Natural killer cell (primary cell): ENCODE data around the gene CAPNS2. TPM values are rescaled to one million over a fixed set of nuclear protein-coding genes. Genes with fewer than 3 reads are reported as not detected.
"Not testable (repeated sequence)": the region's sequence is repeated elsewhere in the genome, so short reads cannot be mapped to it uniquely, and the experiment has no call there.

ENCODE experiments used
- ATAC-seq, 3 donors: fragments of 150-1000 bp in 2 of 3; fragments of 200-7000 bp in 1 of 3; cut with Tn5 transposase; 1 replicate in 1 of 3; 2 replicates in 2 of 3; pipeline ENCODE4 v1.10.0; 2021; ENCODE audit warnings: mild to moderate bottlenecking in 2 of 3, moderate library complexity in 2 of 3
- DNase-seq, 2 donors: peaks; one replicate each; pipeline versions ENCODE4 v3.0.0 to v3.0.0-alpha.2; 2013 to 2021; ENCODE audit warnings: mixed read lengths in 1 of 2
- H3K27ac ChIP-seq: one replicate; pipeline ENCODE4 v1.5.1; 2013; ENCODE audit warnings: mild to moderate bottlenecking, low read length
- H3K27me3 ChIP-seq: one replicate; pipeline ENCODE4 v1.6.1; 2013; ENCODE audit warnings: low read length; ENCODE audit not compliant: control insufficient read depth, insufficient read depth
- H3K36me3 ChIP-seq: one replicate; pipeline ENCODE4 v1.6.1; 2013; ENCODE audit warnings: low read length; ENCODE audit not compliant: control insufficient read depth, insufficient read depth
- H3K4me1 ChIP-seq: one replicate; pipeline ENCODE4 v1.6.1; 2013; ENCODE audit warnings: low read length; ENCODE audit not compliant: control insufficient read depth, insufficient read depth
- H3K4me3 ChIP-seq: one replicate; pipeline ENCODE4 v1.5.1; 2013; ENCODE audit warnings: low read length
- H3K9me3 ChIP-seq: one replicate; pipeline ENCODE4 v1.6.1; 2013; ENCODE audit warnings: low read length; ENCODE audit not compliant: control insufficient read depth, insufficient read depth
- H3K27ac Mint-ChIP-seq, 2 donors: one replicate each; pipeline ENCODE4 v1.8.0; 2022; ENCODE audit warnings: mild to moderate bottlenecking in 2 of 2, mixed read lengths in 2 of 2, moderate library complexity in 1 of 2
- H3K27me3 Mint-ChIP-seq, 2 donors: one replicate each; pipeline ENCODE4 v1.8.0; 2022; ENCODE audit warnings: low read depth in 2 of 2, mixed read lengths in 2 of 2
- H3K36me3 Mint-ChIP-seq: one replicate; pipeline ENCODE4 v1.8.0; 2022; ENCODE audit warnings: mixed read lengths
- H3K4me1 Mint-ChIP-seq, 2 donors: one replicate each; pipeline ENCODE4 v1.8.0; 2022; ENCODE audit warnings: mixed read lengths in 2 of 2
- H3K4me3 Mint-ChIP-seq: one replicate; pipeline ENCODE4 v1.8.0; 2022; ENCODE audit warnings: mild to moderate bottlenecking, moderate library complexity, mixed read lengths
- H3K9me3 Mint-ChIP-seq, 2 donors: one replicate each; pipeline ENCODE4 v1.8.0; 2022; ENCODE audit warnings: mixed read lengths in 2 of 2
- CTCF ChIP-seq: fragments of 200-600 bp; IDR thresholded peaks from one replicate; pipeline ENCODE4 v1.8.0; 2022; ENCODE audit warnings: antibody characterized with exemption
- WGBS: methylation state at CpG from one replicate; pipeline ENCODE4 v1.1.7; 2013; ENCODE audit warnings: missing lambda C conversion rate; ENCODE audit not compliant: insufficient coverage; 5-methylcytosine and 5-hydroxymethylcytosine counted together
- intact Hi-C: fragments of 100-400 bp; cut with micrococcal nuclease; formaldehyde crosslinking; loops from one replicate; pipeline ENCODE4 v1.14.2; 2022
- total RNA-seq, 4 donors: library from RNA; stranded (reverse); fragments of 120-200 nt in 1 of 4; gene quantifications; one replicate each; pipeline versions ENCODE4 v1.2.3 to v1.2.4, GENCODE V29; 2013 to 2022

Gene CAPNS2
- total RNA-seq, 3 donors from 2014 or later (not counting 1 experiment from before 2014, with no cell fraction given), result 0.60 TPM; not detected in 2

DNA sequence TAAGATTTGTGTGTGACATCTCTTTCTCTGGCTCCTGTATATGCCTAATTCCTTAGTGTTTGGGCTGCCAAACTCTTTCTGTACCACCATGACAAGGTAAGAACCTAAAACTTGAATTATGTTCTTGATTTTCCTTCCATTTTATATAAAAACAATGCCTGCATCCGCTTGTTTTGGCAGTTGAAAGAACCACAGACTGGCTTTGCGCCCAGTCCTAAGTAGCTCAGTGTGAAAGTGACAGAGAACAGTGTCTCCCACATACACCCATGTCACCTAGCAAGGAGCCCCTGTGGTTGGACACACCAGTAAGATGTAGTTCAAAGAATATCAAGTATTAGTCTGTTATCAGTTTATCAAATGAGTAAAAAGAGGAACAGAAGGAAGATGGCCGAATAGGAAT, 48.6 kb downstream of the CAPNS2 start:
- Mint-ChIP-seq H3K36me3 (no peaks in the 10 kb centered on the region), H3K27ac (no peak overlapping the region), H3K4me1 (no peaks in the 10 kb centered on the region), H3K4me3 (no peak overlapping the region), H3K27me3 (peaks cover 0 to 9% of the 10 kb centered on the region in 2 donors), H3K9me3 (peaks cover 0 to 2% of the 10 kb centered on the region in 2 donors)
- intact Hi-C loops, result no loop called here
- WGBS, result 31% methylated on average over 3 of the region's 3 CpGs
- Histone ChIP-seq H3K36me3 (no peaks in the 10 kb centered on the region), H3K27ac (no peak overlapping the region), H3K4me1 (no peaks in the 10 kb centered on the region), H3K27me3 (no peaks in the 10 kb centered on the region), H3K9me3 (no peaks in the 10 kb centered on the region), H3K4me3 (no peak overlapping the region)
- no peak for DNase-seq
- TF ChIP-seq CTCF, result no peak
- ATAC-seq, result no peak

- intact Hi-C loops, H3K4me1 Mint-ChIP-seq, DNase-seq: not testable (repeated sequence)
These were observed 49.2 kb downstream of the CAPNS2 start for GRCh38 chr16:55615670-55616069.

More at GRCh38 chr16:55615670-55616069, 49.2 kb downstream of the CAPNS2 start:
- ATAC-seq, H3K4me1 ChIP-seq, H3K27ac Mint-ChIP-seq, H3K36me3 ChIP-seq, H3K27me3 Mint-ChIP-seq, H3K4me3 ChIP-seq, H3K9me3 ChIP-seq, H3K4me3 Mint-ChIP-seq, H3K9me3 Mint-ChIP-seq, H3K27me3 ChIP-seq, H3K36me3 Mint-ChIP-seq, H3K27ac ChIP-seq: not testable (repeated sequence)
- WGBS, result 78% methylated on average over 11 of the region's 11 CpGs

Other genes starting within 250 kb of the CAPNS2 start
- gene IRX6, start 242.5 kb upstream of the CAPNS2 start, total RNA-seq, result not detected
- not detected for gene MMP2, start 87.5 kb upstream of the CAPNS2 start, total RNA-seq
- gene LPCAT2, start 57.6 kb upstream of the CAPNS2 start, total RNA-seq, result 10 to 100 TPM in 1 of 3 donors, 1 to 10 TPM in 2; 1.6 to 23.5 (median 3.1) TPM
- not detected for gene SLC6A2, start 89.3 kb downstream of the CAPNS2 start, total RNA-seq